AG09309 (cell line): ENCODE measurements around the gene PGM1.

Source experiments
- DNase-seq: peaks from one replicate; pipeline ENCODE4 v3.0.0-alpha.2; 2010; ENCODE audit warnings: low read depth
- H3K4me3 ChIP-seq: 2 replicates; pipeline ENCODE4 v1.5.1; 2011; ENCODE audit warnings: mild to moderate bottlenecking, low read depth, low read length, moderate library complexity; ENCODE audit not compliant: control insufficient read depth
- TF ChIP-seq, protein P1 (sequence below): IDR thresholded peaks from 2 replicates; pipeline ENCODE4 v1.5.1; 2011; ENCODE audit warnings: mild to moderate bottlenecking, low read depth, low read length, inconsistent platforms; ENCODE audit not compliant: insufficient read depth, control insufficient read depth; ENCODE audit errors: missing control alignments

The PGM1 gene

GRCh38 chr1:63693944-63694571 is 100.8 kb downstream of the PGM1 start:
- no peak for DNase-seq
- TF ChIP-seq, protein P1, sequence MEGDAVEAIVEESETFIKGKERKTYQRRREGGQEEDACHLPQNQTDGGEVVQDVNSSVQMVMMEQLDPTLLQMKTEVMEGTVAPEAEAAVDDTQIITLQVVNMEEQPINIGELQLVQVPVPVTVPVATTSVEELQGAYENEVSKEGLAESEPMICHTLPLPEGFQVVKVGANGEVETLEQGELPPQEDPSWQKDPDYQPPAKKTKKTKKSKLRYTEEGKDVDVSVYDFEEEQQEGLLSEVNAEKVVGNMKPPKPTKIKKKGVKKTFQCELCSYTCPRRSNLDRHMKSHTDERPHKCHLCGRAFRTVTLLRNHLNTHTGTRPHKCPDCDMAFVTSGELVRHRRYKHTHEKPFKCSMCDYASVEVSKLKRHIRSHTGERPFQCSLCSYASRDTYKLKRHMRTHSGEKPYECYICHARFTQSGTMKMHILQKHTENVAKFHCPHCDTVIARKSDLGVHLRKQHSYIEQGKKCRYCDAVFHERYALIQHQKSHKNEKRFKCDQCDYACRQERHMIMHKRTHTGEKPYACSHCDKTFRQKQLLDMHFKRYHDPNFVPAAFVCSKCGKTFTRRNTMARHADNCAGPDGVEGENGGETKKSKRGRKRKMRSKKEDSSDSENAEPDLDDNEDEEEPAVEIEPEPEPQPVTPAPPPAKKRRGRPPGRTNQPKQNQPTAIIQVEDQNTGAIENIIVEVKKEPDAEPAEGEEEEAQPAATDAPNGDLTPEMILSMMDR, result no peak
- H3K4me3 ChIP-seq, result no peak overlapping the region

DNA sequence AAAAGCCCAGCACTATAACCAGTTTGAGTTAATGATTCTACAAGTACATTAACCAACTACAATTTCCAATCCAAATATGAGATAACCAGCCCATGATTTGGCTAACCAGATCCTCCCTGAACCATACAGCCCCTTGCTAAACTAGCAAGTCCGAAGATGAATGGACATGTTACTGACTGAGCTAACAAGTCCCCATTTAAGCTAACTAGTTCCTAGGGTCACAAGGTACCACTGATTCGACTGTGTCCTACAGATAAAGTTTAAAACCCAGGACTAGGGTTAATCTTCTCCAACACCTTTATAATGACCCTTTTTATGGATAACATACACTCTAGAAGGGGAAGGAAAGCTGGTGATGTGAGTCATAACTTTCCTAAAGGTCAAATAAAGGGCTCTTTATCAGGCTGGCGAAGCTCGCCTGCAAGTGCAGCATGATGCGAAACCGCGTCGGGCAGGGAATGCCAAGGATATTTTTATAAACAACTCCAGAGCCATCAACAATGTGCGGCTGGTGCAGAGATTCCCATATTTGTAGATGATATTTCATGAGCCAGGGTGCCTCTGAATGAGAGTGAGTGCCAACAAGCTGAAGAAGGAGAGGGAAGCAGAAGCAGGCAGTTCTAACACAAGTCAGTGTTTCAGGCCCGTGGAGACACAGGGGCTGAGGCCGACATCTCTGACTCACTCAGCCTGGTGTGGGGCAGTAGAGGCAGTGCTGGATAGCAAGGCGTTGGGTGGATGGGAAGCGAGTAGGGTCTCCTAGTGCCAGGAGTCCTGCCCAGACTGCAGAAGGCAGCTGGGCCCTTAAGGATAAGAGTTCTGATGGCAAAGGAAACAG is 105.0 kb downstream of the PGM1 start:
- DNase-seq, result no peak
- no peak overlapping the region for H3K4me3 ChIP-seq
- TF ChIP-seq, protein P1, result no peak

GRCh38 chr1:63701187-63701586 is 108.0 kb downstream of the PGM1 start:
- DNase-seq, result no peak
- TF ChIP-seq, protein P1, result no peak

GRCh38 chr1:63703701-63704107 is 110.5 kb downstream of the PGM1 start:
- no peak overlapping the region for H3K4me3 ChIP-seq
- DNase-seq, result no peak
- TF ChIP-seq, protein P1, result no peak

More at GRCh38 chr1:63701187-63701586, 108.0 kb downstream of the PGM1 start:
- no peak overlapping the region for H3K4me3 ChIP-seq

DNA sequence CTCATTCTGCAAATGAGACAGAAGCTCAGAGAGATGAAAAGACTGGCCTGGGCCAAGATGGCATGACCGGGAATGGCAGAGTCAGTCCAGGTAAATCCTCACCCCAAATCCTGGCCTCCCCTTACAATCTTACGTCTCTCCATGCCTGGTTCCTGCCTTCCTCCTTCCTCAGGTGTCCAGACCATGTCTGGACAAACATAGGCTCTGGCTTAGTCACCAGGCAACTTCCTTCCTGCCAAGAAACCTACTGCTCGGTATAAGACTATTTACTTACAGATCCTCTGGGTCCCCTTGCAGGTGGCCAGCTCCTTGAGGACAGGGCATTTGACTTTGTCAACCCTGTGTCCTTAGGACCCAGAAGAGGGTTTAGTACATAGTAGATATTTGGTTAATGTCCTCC is 111.2 kb downstream of the PGM1 start:
- no peak overlapping the region for H3K4me3 ChIP-seq
- TF ChIP-seq, protein P1, result no peak
- no peak for DNase-seq

DNA sequence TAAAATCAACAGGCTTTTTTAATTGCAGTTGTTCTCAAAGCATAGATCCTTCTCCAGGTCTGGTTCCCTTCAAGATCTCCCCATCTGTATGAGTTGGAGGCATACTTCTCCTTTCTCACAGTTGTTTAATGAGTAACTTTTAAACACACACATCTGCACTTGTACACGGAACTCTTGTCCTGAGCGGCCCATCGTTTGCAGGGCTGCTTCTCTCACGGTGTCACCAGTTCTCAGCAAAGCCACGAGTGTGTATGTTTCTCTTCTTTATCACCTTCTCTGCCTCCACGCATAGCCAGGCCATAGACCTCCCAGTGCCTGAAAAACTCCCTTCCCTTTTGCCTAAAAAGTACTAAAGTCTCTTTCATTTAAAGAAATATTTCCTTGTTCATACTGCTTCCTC is 111.9 kb downstream of the PGM1 start:
- no peak for DNase-seq
- TF ChIP-seq, protein P1, result no peak
- no peak overlapping the region for H3K4me3 ChIP-seq
